Measurements from ENCODE around the gene SEMA3G.

The SEMA3G gene

DNA sequence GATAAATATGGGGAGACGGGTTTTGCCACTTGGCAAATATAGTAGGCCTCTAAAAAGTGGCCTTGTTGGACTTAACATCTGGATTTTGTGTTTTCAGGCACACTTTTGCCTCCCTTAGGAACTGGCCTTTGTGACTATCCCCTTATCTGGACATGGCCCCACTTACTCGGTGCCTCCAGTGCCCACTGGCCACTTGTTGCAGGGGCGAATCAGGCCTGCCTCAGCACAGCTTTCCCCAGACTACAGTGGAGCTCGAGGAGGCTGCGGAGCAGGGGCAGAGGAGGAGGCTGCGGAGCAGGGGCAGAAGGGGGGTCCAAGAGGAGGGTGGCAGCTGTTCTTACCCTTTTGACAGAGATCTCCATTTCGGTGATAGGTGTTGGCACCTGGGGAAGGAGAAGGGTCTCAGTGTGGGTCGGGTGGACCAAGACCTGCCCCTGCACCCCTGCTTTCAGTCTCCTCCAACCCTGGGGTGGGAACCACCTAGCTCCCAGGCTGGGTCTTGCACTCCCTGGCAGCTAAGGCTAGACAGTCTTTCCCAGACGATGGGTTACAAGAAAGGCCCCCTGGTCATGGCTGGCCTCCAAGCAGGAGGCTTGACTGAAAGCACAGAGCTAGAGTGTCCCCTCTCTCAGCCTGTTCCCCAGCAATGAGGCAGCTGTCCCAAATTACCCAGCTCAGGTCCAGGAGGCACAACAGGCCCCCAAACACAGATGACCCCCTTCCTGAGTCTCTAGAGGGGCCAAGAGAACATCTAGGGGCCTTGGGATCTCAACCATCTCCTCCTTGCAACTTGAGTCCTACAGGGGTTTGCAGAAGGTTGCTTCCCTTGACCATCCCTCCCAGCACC is 6.1 kb downstream of the SEMA3G start:
- DNase-seq, result no peak

DNA sequence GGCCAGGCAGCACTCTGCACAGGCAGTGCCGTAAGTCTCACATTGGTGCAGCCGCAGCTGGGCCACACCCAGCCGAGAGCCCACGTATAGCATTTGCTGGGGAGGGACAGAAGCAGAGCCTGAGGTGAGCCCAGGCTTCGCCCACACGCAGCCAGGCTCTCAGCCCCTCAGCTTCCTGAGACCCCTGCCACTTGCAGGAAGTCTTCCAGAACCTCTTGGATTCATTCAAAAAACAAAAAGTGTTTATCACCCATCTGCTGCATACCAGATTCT is 6.9 kb downstream of the SEMA3G start:
- no peak for DNase-seq

DNA sequence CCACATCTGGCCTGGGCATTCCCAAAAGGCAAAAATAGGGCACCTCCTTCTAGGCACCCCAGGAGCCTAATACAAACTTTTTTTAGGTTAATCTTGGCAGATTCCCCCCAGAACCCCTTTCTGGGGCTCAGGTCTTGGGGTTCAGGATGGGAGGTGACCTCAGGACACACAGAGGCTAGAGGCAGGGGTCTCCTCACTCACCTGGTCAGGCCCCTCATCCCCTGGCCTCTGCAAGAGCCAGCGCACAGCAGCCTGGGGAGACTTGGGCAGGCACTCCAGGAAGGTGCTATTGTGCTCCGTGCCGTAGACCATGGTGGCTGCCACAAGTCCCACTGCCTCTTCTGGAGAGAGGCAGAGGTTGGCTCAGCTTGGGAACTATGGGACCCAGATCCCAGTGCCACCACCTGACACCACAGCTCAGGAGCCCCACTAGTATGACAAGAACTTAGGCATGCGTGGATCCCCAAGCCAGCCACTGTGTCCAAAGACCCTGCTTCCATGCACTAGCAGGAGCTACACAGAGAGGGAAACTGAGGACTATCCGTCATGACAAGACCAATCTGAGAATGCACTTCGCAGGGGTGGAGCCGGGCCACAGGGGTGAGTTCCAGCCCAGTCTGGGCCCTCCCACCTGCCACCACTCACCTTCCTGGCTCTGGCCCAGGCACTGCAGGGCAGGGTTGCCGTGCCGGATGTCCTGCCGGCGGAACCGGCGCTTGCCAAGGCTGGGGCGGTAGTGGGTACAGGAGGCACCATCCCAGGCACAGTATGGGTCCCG is 7.4 kb downstream of the SEMA3G start:
- no peak for DNase-seq

DNA sequence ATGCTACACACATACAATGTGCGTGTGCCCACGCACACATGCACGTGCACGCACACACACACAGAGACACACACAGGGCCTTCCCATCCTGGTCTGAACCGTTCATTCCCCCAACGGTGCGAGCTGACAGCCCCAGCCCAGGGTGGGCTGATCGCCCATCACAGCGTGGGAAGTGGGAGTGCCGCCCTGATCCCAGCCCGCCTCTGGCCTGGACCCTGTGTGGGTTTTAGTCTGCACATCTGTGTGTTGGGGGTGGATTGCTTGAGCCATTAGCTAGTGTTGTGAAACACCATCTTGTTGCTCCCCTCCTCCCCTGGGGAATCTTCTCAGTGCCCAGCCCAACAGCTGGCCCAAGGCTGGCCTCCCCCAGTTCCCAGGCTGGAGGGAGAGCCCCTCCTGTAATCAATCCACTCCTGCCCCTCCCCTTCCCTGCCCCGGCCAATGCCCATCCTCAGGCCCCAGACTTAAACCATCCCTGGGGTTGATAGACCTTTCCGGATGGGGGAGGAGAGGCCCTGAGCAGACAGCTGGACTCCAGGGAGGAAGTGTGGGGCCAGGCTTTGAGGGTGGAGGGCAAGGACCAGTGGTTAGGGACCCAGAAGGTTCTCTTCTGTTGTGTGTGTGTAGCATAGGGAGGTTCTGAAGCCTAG is 8.3 kb downstream of the SEMA3G start:
- no peak for DNase-seq

DNA sequence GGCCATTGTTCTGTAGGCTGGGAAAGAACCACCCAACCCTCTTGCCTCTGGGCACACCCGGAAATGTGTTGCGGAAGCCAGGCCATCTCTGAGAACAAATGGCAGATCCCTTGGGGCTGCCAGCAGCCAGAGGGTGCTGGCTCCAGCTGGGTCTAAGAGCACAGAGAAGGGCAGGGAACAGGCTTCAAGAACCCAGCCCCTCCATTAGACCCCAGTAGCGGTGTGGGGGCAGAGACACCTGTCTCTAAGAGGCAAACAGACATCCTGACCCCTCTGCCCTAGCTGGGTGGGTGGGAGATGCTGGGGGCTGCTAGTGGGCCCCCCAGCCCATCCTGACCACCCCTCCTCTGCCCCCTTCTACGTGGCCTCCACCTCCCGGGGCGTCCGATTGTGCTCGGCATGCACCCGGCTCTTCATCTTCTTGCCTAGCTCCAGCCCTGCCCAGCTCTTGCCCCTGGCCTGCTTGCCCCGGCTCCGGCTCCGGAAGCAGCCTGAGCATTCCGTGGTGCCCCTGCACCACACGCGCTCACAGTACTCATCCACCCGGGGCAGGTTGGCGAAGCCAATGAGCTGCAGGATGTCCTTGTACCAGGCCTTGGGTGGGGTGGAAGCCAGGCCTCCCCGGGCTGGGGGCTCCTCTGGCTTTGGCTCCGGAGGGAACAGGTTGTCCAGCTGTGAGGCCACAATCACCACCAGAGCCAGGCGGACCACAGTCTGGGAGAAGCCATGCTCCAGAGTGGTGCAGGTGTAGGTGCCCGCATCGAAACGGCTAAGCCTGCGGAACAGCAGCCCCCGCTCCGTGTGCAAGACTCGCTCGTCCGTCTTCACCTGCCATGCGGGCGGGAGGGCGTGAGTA is 9.4 kb downstream of the SEMA3G start:
- DNase-seq, result no peak

DNA sequence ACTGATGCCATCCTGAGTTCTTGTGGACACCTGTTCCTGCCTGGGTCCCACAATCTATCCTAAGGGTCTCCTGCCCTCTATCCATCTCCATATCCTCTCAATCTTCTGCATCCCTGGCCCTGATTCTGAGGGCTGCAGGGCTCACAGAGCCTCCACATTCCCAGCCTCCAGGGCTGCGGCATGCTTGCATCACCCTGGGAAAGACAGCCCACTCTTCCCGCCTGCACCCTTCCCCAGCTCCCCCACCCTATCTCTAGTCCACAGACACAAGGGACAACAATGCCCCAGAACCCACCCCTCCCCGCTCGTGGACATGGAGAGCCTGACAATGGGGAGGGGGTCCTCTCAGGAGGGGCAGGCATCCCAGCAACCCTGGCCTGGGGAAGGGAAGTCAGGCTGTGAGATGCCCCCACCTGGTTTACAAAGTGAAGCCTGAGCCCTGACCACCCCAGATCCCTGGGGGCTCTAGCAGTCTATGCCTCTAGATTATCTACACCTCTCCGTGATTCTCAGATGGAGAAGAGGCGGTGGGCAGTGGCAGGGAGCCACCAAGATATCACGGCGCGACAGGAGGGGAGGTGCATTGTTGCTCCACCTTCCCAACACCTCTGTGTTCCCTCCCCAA is 10.3 kb downstream of the SEMA3G start:
- no peak for DNase-seq

DNA sequence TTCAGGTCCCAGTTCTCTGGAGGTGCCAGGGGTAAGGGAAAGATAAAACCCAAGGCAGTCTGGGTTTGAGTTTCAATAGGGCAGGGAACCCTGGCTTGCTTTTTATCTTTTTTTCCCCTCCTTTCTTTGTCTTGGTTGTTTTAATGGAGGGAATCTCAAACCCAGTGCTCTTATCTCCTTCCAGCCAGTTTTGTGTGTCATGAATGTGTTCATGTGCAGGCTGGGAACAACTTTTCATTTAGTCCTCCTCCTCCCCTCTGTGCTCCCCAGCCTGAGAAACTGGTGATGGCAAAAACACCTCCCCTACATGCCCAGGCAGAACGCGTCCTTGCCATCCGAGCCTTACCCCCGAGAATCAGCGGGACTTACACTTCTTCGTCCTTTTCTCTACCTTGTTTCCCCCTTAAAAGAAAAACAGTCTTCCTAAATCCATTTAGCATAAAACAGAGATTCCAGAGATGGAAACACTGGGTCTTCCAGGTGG is 10.9 kb downstream of the SEMA3G start:
- no peak for DNase-seq

DNA sequence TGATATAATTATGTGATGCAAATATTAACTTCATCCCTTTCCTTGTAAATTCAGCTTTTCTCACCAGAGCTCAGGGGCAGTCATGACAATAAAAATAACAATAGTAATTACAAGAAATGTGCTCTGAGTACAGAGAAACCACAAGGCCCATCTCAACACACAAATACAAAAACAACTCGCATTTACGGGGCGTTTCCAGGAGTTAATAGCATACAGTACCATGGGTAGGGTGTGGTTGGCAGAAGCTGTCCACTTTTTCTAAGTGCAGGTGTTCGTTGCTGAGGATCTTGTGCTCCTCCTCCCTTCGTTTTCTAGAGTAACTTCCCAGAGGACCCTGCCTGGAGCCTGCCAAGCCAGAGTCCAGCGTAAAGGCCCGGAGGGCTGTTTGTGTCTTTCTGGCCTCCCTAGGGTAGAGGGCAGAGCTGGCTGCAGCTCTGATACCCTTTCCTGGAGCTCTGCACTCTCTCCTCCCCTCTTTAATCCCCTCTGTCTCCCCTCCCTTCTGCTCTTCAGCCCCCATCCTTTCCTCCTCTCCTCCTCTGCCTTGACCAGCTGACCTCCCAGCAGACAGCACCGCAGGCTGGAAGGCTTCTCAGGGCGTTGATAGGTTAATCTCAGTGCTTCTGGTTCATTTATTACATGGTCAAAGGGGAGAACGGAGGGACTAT is 11.4 kb downstream of the SEMA3G start:
- no peak for DNase-seq

DNA sequence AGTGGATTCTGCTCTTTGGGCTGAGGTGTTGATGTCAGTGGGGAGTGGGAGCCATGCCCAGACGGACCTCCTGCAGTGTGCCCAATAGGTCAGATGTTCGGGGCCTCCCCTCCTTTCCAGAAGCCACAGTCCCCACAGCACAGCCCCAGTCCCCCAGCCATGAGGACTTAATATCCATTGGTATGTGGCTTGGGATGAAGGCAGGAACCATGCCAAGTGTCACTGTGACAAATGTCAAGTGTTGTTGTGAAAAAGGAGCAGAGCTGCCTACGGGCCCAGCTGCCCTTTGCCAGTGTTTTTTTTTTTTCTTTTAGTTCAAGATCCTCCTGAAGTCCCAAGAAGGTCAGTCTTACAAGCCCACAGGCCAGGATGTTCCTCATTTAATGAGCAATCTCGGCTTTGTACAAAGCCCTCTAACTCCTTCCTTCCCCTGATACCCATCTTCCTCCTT is 12.2 kb downstream of the SEMA3G start:
- no peak for DNase-seq

DNA sequence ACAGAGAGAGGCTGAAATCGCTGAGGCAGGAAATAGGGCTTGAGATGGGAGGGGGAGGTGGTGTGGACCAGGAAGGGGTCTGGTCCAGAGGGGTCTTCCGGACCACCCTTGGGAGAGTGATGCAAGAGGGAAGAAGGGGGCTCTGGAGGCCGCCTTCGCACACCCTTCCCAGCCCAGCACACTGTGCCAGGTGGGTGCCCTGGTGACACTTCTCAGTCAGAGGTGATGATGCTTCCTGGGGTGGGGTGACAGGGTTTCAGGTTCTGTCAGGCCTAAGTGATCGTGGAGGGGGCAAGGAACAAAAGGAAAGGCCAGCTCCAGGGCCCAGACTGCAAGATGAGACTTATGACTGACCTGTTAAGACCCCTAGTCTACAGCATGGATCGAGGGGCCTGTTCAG is 12.7 kb downstream of the SEMA3G start:
- DNase-seq, result no peak

DNA sequence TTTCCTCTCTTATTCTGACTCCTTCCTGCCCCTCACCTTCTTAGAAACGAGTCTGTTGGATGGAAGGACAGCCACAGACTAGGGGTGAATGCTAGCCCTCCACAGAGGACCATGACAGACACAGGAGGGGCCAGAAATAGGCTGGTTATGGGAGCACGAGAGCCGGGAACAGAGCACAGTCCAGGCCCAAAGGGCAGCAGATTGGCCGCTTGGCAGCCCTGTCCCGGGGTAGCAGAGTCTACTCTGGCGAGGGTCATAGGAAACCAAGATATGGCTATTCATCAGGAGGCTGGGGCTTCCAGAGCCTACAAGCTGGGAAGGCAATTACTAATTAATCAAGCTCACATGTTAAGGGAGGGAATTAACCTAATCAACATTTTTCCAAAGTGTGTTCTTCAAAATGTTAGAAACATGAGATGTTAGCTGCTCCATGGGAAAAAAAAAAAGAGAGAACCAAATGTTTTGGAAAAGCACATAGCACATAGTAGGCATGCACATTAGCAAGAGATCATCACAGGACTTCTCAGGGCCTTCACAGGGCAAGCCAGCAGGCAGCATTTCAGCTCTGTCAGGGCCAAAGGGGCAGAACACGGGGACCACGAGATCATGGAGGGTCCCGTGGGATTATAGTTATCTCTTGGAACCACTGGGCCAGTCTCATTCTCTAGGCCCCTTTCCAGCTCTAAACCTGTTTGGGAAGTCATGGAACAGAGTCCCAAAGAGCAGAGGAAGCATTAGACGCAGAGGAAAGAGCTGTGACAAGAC is 13.3 kb downstream of the SEMA3G start:
- DNase-seq, result no peak

DNA sequence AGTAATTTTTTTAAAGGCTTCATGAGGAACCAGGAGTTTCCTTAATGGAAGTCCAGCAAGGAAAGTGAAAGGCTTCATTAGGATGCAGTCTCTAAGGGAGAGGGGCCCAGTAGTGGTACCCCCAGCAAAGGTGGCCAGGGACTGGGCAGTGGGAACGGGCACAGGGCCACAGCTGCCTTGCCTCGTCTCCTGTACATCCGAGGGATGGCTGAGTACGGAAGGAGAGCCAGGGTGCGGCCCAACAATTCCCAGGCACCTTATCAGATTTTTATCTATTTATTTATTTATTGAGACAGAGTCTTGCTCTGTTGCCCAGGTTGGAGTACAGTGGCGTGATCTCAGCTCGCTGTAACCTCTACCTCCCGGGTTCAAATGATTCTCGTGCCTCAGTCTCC is 14.5 kb downstream of the SEMA3G start:
- no peak for DNase-seq

DNA sequence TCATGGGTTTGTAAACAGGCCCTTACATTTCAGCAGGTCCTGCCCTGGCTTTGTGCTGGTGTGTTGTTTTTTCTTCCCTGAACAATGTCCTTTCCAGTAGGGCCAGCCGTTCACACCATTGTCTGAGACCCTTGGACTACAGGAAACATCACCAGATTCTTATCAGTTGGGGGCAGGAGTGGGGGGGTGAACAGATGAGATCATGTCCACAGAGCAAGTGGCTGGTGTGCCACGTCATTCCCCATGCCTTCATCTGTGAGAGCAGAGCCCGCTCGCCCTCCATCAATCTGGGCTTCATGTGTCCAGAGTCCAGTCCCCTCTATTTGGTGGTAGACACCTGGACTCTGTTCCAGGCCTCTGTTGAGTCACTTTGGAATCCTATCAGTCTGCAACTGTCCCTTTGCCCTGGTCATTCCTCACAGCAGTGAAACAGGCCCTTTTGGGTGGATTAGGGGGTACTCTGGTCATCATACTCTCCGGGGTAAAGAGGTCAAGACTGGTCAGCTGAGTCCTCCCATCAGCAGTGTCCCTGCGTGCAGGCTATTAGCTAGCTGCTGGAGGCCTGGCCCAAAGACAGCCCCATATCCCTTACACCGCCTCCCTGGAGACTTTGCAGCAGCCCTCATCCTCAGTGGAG is 15.0 kb downstream of the SEMA3G start:
- DNase-seq, result no peak

DNA sequence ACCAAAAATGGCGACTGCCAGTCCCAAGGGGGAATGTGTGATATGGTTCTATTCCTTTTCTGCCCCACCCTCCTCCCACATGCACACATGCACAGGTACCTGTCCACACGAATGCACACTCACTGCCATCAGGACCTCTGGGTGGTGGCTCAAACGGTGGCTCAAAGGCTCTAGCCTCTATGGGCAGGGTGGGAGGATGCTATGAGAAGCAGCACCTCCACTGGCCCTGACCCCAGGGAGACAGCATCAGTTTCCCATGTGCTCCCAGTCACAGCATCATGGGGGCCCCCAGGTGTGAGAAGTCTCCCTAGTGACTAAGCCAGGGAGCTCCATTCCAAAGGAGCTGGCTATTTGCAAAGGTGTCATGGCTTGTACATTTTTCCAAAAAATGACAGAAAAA is 15.9 kb downstream of the SEMA3G start:
- DNase-seq, result no peak

DNA sequence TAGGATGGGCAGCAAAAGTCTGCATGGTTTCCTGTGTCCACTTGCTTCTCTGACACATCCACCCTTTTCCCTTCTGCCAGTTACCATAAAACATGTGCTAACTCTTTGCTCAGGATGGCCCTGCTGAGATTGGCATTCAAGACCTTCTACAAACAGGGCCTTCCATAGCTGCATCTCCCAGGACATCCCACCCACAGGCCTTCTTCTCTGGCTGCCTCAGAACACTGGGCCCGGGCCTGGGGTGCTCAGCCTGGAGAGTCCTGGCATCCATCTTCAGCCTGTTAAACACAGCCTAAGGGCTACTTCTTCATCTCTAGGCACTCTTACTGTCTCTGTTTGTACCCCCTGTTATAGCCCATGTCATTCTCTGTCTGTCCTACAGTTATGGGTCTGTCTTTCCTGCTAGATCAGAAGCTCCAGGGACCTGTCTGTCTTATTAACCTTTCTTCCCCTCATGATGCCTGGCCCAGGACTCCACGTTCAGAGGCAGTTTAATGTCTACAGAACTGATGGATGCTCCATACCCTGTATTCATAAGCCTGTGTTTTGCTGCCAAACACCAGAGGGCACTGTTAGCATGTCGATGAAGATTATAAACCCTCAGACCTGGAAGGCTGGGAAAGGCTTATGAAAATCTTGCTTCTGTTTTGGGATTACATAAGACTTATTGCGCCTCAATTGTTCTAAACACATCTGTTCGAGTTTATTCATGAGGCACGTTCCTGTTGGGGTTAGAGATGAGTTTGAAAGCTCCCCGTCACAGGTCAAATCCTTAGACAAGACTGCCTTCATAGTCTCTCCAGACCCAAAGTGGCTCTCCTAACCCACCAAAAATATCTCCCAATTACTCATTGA is 16.5 kb downstream of the SEMA3G start:
- peak; percentile 62 for DNase-seq

DNA sequence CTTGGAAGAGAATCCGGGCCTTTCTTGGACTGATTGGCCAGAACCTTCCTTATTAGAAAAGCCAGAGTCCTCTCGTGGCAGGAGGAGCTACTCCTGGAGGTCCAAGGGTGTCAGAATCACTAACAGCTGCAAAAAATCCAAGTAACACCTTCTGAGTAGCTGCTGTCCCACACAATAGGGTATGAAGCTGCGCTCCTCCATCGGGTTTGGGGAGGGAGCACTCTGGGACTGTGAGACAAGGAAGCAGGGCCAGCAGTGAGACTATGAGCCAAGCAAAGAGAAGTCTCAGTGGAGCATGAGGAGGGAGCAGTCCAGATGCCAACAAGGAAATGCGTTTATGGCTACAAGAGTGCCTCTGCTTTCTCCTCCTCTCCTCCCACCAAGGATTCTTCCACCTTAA is 21.7 kb downstream of the SEMA3G start:
- DNase-seq, result no peak

DNA sequence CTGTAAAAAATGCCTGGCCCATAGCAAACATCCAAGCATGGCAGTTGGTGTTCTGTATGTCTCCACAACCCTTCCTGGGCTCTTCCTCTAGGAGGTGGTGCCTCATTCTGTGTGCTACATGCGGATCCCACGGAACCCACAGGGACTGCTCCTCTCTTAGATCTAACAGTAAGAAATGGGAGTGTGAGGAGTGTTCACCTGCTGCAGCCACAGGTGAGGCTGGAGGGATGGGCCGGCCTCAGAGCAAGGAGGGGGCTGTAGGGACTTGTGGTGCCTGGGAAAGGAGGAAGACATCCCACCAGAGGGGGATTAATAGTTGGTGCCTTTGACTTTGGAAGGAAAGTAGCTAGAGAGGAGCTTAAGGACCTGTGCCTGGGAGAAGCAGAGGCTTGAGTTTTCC is 22.2 kb downstream of the SEMA3G start:
- no peak for DNase-seq

DNA sequence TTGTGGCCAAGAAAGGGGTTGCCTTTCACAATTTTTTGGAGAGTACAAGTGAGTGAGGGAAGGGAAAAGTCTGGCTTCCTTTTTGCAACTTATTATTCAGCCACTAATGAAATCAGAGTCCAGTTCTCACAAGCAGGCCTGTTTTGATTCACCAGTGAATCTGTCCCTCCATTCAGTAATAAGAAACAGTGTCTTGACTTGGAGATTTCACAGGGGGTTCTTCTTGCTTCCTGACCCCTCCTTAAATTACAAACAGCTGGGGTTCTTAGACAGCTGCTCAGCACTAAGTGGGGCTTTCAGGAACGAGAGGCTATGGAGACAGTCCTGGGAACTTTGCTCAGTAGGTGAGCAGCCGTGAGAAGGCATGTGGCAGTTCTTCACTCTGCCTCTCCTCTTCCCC is 24.5 kb downstream of the SEMA3G start:
- DNase-seq, result no peak

DNA sequence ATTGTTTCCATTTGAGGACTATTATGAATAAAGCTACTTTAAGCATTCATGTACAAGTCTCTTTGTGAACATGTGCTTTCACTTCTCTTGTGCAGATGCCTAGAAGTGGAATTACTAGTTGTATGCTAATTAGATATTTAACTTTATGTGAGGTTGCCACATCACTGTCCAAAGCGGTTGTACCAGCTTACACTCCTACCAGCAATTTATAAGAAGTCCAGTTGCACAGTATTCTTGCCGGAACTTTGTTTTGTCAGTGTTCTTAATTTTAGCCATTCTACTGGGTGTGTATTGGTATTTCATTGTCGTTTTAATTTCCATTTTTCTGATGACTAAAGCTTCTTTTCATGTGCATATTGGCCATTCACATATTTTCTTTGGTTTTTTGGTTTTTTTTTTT is 29.1 kb downstream of the SEMA3G start:
- no peak for DNase-seq

DNA sequence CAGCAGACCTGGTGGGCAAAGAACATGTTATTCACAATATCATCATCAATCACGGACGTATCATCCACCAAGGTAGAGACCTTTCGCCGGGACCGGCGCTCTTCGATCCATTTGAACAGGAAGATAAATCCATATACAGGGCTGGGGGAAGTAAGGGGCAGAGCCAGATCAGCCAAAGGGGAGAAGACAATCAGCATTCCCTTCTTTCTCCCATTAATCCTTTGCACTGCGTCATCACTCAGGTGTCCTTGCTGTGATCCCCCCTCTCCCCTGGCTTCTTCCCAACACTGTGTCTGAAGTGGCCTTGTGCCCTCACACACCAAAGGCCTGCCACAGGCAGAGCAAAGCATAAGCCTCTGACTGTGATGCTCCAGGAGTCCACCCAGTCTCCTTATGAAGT is 36.4 kb downstream of the SEMA3G start:
- DNase-seq, result no peak
